Pons (tissue), 1 donor: ENCODE data around the gene GJA4.
"Not testable (repeated sequence)": the region's sequence is repeated elsewhere in the genome, so short reads cannot be mapped to it uniquely, and the experiment has no call there.

Experiments used
- DNase-seq: peaks from one replicate; pipeline ENCODE4 v3.0.0-alpha.2; 2016; ENCODE audit warnings: low spot score

GJA4 gene

DNA sequence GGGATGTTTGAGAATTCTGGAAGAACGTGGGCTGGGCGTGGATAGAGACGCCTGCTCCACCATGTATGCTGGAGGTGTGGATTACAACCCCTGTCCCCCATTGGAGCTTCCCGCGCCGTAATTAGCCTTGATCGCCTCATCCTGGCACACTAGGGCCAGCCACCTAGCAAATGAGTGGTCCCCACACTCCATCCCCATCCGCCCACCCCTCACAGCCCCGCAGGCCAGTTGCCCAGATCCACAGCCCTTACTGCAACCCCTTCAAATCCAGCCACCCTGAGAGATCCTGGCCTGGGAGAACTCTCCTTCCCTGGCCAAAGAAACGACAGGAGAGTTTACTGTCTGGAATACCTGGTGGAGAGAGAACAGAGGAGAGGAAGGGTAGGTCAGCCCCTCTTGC, 375 bp upstream of the GJA4 start:
- DNase-seq, result no peak

DNA sequence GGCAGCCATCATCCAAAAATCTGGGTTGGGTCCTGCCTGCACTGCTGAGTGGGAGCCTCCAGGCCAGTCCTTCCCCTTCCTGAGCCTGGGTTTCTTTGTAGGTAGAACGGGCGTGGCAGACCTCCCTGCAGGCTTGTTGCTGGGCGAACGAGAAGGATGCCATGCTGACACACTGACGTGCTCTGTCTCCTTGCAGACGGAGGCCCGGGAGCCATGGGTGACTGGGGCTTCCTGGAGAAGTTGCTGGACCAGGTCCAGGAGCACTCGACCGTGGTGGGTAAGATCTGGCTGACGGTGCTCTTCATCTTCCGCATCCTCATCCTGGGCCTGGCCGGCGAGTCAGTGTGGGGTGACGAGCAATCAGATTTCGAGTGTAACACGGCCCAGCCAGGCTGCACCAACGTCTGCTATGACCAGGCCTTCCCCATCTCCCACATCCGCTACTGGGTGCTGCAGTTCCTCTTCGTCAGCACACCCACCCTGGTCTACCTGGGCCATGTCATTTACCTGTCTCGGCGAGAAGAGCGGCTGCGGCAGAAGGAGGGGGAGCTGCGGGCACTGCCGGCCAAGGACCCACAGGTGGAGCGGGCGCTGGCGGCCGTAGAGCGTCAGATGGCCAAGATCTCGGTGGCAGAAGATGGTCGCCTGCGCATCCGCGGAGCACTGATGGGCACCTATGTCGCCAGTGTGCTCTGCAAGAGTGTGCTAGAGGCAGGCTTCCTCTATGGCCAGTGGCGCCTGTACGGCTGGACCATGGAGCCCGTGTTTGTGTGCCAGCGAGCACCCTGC, 1.4 kb downstream of the GJA4 start:
- DNase-seq, result no peak

DNA sequence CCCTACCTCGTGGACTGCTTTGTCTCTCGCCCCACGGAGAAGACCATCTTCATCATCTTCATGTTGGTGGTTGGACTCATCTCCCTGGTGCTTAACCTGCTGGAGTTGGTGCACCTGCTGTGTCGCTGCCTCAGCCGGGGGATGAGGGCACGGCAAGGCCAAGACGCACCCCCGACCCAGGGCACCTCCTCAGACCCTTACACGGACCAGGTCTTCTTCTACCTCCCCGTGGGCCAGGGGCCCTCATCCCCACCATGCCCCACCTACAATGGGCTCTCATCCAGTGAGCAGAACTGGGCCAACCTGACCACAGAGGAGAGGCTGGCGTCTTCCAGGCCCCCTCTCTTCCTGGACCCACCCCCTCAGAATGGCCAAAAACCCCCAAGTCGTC, 2.0 kb downstream of the GJA4 start:
- DNase-seq, result no peak

DNA sequence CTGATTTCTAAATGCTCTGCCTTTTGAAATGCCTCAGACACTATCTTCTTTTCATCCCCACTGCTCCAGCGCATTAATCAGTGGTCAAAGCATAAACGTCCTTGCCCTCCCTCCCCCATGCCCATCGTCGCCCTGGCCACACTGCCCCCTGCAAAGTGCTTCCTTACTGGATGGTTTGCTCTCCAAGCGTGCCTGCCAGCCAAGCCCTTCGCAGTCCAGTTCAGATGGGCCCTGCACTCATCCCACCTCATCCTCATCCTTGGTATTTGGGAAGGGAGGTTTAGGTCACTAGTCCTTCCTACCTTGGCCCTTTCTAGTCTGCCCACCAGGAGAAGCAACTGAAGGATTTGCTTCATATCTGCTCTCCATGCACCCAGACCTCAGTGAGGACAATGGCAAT, 3.1 kb downstream of the GJA4 start:
- DNase-seq, result no peak

DNA sequence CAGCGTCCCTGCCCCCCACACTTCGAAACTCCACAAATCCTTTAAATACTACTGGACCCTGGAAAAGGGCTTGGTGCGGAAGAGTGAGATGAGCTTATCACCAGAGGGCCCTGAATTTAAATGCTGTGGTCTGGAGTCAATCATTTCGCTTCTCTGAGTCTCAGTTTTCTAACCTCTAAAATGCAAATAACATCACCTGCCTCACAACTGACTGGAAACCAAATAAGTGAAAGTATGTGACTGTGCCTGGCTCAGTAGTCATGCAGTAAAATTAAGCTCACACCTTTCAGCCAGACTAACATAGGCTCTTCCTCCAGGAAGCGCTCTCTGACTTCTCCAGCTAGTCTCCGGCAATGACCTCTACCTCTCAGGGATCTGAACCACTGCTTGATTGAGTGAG, 4.2 kb downstream of the GJA4 start:
- DNase-seq, result no peak

DNA sequence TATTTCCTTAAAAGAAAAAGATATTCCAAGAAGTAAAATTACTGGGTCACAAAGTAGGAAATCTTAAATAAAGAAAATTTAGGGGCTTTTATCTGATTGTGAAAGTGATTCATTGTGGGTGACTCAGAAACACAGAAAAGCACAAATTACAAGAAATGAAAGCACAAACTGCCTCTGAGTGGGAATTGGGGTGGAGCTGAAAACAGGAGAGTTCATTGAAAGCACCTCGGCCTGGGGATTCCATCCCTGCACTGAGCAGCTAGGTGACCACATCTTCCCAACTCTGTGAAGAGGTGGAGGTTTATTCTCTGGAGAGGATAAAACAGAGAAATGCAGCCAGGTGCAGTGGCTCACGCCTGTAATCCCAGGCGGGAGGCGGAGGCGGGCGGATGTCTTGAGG, 7.4 kb downstream of the GJA4 start:
- no peak for DNase-seq

DNA sequence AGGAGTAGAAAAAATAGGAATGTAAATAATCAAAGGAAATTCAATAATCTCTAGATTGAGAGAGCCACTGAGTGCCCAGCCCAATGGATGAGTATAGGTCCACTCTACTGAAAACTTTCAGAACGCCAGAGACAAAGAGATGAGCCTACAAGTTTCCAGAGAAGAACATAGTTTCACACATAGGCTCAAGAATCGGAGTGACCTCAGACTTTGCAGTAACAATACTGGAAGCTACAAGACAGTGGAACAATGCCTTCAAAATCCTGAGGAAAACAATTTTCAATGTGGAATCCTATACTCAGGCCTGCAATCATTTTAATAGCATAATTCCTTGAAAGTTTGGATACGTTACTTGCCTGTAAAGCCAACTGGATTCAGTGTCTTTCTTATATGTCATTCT, 11.0 kb downstream of the GJA4 start:
- no peak for DNase-seq

- no peak for DNase-seq
Observed at GRCh38 chr1:34806396-34806795, 13.6 kb downstream of the GJA4 start.

GRCh38 chr1:34808051-34808810, 15.4 kb downstream of the GJA4 start:
- DNase-seq, result no peak

GRCh38 chr1:34810781-34811180, 18.0 kb downstream of the GJA4 start:
- not testable (repeated sequence) for DNase-seq

DNA sequence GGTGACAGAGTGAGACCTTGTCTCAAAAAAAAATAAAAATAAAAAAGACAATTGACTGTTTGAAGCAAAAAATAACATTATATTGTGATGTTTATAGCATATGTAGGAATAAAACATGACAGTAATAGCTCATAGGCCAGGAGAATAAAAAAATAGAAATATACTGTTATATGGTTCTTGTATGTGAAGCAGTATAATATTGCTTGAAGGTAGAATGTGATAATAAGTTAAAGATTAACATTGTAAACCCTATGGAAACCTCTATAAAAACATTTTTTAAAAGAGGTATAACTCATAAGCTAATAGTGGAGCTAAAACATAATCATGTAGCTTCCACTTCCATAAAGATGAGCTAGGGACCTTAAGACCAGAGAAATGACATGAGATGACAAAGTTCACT, 23.5 kb downstream of the GJA4 start:
- DNase-seq, result no peak

- no peak for DNase-seq
Observed at GRCh38 chr1:34816778-34817177, 24.0 kb downstream of the GJA4 start.

DNA sequence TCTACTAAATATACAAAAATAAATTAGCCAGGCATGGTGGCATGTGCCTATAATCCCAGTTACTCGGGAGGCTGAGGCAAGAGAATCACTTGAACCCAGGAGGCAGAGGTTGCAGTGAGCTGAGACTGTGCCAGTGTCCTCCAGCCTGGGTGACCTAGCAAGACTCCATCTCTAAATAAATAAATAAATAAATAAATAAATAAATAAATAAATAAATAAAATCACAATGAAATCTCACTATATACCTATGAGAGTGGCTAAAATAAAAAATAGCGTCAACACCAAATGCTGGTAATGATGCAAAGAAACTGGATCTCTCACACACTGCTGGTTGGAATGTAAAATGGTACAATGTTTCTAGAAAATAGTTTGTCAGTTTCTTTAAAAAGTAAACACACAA, 26.1 kb downstream of the GJA4 start:
- not testable (repeated sequence) for DNase-seq

- DNase-seq, result no peak
Observed at GRCh38 chr1:34822202-34822601, 29.4 kb downstream of the GJA4 start.

DNA sequence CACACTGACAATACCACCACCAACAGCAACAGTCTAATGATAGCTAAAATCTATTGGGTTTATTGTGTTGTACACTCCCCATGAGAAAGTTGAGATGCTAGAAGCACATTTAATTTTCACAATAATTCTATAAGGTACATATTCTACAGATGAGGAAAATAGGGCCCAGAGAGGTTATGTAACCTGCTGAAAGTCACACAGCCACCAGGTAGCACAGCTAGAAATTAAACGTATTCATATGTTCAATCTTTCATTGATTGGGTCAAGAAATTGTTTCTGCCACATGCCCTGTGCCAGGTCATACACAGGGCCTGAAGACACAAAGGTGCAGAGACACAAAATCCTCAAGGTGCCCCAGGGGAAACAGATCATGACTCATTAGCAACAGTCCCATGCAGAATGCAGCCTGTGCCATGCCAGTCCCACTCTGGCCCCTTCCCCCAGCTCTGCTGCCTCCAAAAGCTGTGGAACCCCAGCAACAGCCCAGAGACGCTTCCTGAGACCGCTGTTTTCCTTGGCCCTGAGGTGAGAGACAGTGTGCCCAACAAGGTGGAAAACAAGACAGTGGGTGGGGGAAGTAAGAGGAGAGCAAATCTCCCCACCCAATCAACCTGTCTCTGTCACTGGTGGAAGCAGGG, 32.1 kb downstream of the GJA4 start:
- no peak for DNase-seq

DNA sequence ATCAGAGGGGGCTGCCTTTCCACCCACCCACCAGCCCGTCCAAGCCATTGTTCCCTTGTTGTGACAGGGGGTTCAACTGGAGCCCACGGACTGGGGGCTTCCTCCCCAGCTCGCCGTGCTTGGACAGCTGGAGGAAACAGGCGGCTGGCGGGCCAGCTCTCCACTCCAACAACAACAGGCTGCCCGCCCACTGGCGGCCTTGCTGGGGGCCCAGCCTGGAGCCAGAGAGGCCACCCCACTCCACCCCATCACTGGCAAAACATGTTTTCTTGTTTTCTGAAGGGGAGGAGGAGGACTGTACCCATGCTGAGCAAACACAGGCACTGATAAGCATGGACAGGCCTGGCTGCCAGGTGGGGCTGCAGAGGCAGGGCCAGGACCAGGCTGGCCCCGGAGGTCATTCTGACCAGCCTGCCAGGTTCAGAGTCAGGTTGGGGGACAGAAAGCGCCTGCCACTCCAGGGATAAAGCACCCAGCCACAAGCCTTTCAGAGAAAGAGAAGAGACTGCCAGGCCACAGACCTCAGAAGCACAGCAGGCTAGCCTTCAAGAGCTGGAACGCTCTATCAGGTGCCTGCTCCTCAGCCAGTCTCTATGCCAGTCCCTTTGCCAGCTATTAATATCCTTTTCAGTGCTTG, 32.8 kb downstream of the GJA4 start:
- DNase-seq, result no peak

DNA sequence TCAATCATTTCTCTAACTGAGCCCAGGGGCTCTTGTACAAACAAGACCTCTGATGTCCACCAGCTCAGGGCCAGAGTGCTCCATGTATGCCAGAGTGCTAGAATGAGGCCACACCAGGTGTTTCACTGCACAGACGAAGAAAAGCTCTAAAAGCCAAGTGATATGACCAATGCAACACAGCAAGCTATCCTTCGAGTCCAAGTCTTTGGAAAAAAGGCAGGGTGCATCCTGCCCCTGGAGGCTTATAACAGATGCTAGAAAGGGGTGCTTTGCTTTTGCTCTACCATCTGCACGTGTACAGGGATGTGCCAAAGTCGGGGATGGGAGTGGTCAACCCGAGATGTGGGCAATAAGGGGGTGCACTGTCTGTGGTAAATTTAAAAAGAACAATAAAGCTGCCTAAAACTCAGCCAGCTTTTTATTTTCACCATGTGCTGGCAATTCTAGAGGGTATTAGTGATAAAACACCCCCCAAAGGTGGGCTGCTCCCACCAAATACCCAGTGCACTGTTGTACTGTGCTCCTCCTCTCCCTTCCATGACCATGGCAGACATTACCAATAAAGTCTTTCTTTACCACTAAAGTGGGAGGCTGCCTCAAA, 34.6 kb downstream of the GJA4 start:
- no peak for DNase-seq

DNA sequence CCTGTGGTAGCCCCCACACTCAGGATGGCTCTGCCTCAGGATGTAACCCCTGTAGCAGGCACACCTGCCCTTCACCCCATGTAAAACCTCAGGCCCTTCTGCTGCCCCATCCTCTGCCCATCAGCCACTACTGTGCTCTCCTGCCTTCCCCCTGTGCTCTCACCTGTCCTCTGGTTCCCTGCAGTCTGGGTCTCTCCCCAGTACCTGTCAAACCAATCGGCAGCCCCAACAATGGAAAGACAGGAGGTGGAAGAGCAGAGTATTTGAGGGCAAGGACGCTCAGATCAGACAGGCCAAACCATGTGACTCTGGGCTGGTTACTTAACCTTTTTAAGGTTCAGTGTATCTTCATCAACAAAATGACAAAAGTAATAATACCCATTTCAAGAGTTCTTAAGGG, 35.8 kb downstream of the GJA4 start:
- no peak for DNase-seq

GRCh38 chr1:34829250-34829649, 36.5 kb downstream of the GJA4 start:
- DNase-seq, result no peak

DNA sequence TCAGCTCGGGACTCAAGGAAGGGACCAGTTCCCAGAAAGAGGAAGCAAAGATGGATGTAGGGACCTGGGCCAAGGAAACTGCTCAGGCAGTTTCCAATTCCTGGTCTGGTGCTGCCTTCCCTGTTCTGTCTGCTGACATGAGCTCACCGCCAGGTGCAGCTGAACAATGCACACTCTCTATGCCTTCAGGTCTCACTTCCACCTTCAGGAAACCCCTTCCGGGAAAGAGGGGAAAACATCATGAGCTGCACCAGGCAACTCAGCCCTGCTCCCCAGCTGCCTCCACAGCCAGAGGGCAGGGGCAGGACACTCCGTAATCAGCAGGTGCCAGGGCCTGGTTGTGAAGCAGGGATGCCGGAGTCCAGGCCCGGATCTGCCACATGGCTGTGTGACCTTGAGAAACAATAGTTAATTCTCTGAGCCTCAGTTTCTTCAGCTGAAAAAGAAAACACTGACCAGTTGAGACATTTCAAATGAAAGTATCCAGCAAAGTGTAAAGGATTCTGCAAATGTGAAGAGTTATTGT, 39.0 kb downstream of the GJA4 start:
- no peak for DNase-seq

DNA sequence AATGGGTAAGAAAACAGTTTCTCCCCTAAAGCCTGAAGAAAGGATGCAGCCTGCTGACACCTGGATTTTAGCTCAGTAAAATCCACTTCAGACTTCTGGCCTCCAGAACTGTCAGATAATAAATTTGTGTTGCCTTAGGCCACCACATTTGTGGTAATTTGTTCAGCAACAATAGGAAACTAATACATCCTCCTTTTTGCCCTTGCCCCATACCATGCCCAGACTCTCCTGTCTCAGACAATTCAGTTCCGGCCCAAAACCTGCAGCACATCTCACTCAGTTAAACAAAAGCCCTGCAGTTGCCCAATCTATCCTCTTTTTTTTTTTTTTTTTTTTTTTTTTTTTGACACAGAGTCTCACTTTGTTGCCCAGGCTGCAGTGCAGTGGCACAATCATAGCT, 40.9 kb downstream of the GJA4 start:
- DNase-seq, result no peak
